Mesenchymal stem cell (in vitro differentiated cells and primary cell): Measurements from ENCODE around the gene SH2D5.
A peak's percentile ranks its signal among the peaks of the same experiment; 100 is the strongest.

Experiments
- DNase-seq: peaks from one replicate; pipeline ENCODE4 v3.0.0-alpha.2; 2013
- H2AFZ ChIP-seq: one replicate; pipeline ENCODE4 v1.6.1; 2013; ENCODE audit warnings: low read depth, mild to moderate bottlenecking, control low read depth, inconsistent platforms, low read length, moderate library complexity
- H2AK5ac ChIP-seq: 2 replicates; pipeline ENCODE4 v1.6.1; 2013; ENCODE audit warnings: low read length, moderate library complexity, mild to moderate bottlenecking, inconsistent platforms; ENCODE audit not compliant: severe bottlenecking
- H2BK120ac ChIP-seq: one replicate; pipeline ENCODE4 v1.6.1; 2013; ENCODE audit warnings: low read depth, mild to moderate bottlenecking, inconsistent platforms, low read length, moderate library complexity
- H2BK12ac ChIP-seq, 2 experiments: one replicate each; pipeline ENCODE4 v1.6.1; 2013; ENCODE audit warnings: inconsistent platforms in 2 of 2, low read length in 2 of 2, mild to moderate bottlenecking in 2 of 2, moderate library complexity in 2 of 2, control low read depth in 1 of 2
- H2BK15ac ChIP-seq: one replicate; pipeline ENCODE4 v1.6.1; 2013; ENCODE audit warnings: mild to moderate bottlenecking, low read depth, inconsistent platforms; ENCODE audit not compliant: poor library complexity, severe bottlenecking
- H2BK5ac ChIP-seq: 2 replicates; pipeline ENCODE4 v1.6.1; 2013; ENCODE audit warnings: low read depth, mild to moderate bottlenecking, low read length, control low read depth, inconsistent platforms; ENCODE audit not compliant: poor library complexity, severe bottlenecking
- H3K14ac ChIP-seq, 2 experiments: one replicate each; pipeline ENCODE4 v1.6.1; 2013; ENCODE audit warnings: inconsistent platforms in 2 of 2, low read length in 2 of 2, control low read depth in 1 of 2, mild to moderate bottlenecking in 1 of 2, moderate library complexity in 1 of 2
- H3K18ac ChIP-seq, 2 experiments: one replicate each; pipeline ENCODE4 v1.6.1; 2013; ENCODE audit warnings: inconsistent platforms in 2 of 2, low read length in 2 of 2, control low read depth in 1 of 2, low read depth in 1 of 2, mild to moderate bottlenecking in 1 of 2
- H3K23ac ChIP-seq, 2 experiments: one replicate each; pipeline ENCODE4 v1.6.1; 2013; ENCODE audit warnings: inconsistent platforms in 2 of 2, low read length in 2 of 2, mild to moderate bottlenecking in 2 of 2, moderate library complexity in 2 of 2, control low read depth in 1 of 2
- H3K27ac ChIP-seq: 2 replicates; pipeline ENCODE4 v1.5.1; 2013; ENCODE audit warnings: mild to moderate bottlenecking, moderate library complexity, low read length, control low read depth, inconsistent platforms; ENCODE audit not compliant: poor library complexity, severe bottlenecking
- H3K27me3 ChIP-seq, 2 experiments: 2 replicates each; pipeline versions ENCODE4 v1.6.1 to v1.7.0; 2013; ENCODE audit warnings: low read length in 2 of 2, mild to moderate bottlenecking in 2 of 2, moderate library complexity in 2 of 2, control low read depth in 1 of 2, inconsistent platforms in 1 of 2; ENCODE audit not compliant: control insufficient read depth in 1 of 2, insufficient read depth in 1 of 2
- H3K36me3 ChIP-seq, 2 experiments: 2 replicates each; pipeline versions ENCODE4 v1.6.1 to v1.7.0; 2013; ENCODE audit warnings: low read length in 2 of 2, control low read depth in 1 of 2, inconsistent platforms in 1 of 2, low read depth in 1 of 2, mild to moderate bottlenecking in 1 of 2; ENCODE audit not compliant: insufficient read depth in 2 of 2, control insufficient read depth in 1 of 2
- H3K4ac ChIP-seq, 2 experiments: one replicate each; pipeline ENCODE4 v1.6.1; 2013; ENCODE audit warnings: inconsistent platforms in 2 of 2, low read length in 2 of 2, mild to moderate bottlenecking in 2 of 2, moderate library complexity in 2 of 2, control low read depth in 1 of 2, low read depth in 1 of 2
- H3K4me1 ChIP-seq: 2 replicates; pipeline ENCODE4 v1.6.1; 2013; ENCODE audit warnings: low read depth, low read length, control low read depth; ENCODE audit not compliant: control insufficient read depth, insufficient read depth
- H3K4me2 ChIP-seq: 2 replicates; pipeline ENCODE4 v1.6.1; 2013; ENCODE audit warnings: low read length, mild to moderate bottlenecking, inconsistent platforms; ENCODE audit not compliant: poor library complexity, severe bottlenecking
- H3K4me3 ChIP-seq, 2 experiments: 2 replicates each; pipeline versions ENCODE4 v1.5.1 to v1.7.0; 2013; ENCODE audit warnings: low read length in 2 of 2, mild to moderate bottlenecking in 2 of 2, control low read depth in 1 of 2, low read depth in 1 of 2; ENCODE audit not compliant: insufficient read depth in 1 of 2
- H3K79me1 ChIP-seq: replicated peaks from 2 replicates; pipeline ENCODE4 v1.6.1; 2013; ENCODE audit warnings: mild to moderate bottlenecking, control low read depth, low read length, inconsistent platforms; ENCODE audit not compliant: poor library complexity, severe bottlenecking
- H3K9ac ChIP-seq: 2 replicates; pipeline ENCODE4 v1.7.0; 2013; ENCODE audit warnings: mild to moderate bottlenecking, low read length, moderate library complexity
- H3K9me3 ChIP-seq: 2 replicates; pipeline ENCODE4 v1.7.0; 2013; ENCODE audit warnings: mild to moderate bottlenecking, low read length; ENCODE audit not compliant: control insufficient read depth
- H4K8ac ChIP-seq: one replicate; pipeline ENCODE4 v1.6.1; 2013; ENCODE audit warnings: inconsistent platforms, mild to moderate bottlenecking, low read length, moderate library complexity
- H4K91ac ChIP-seq: one replicate; pipeline ENCODE4 v1.6.1; 2013; ENCODE audit warnings: mild to moderate bottlenecking, low read length, inconsistent platforms
- WGBS: methylation state at CpG from one replicate; pipeline ENCODE4 v1.1.7; 2013; ENCODE audit warnings: mixed read lengths; 5-methylcytosine and 5-hydroxymethylcytosine counted together

The SH2D5 gene

GRCh38 chr1:20729155-20729931 is 3.2 kb downstream of the SH2D5 start:
- Histone ChIP-seq H4K91ac (no peak overlapping the region), H3K23ac (no peak overlapping the region), H3K79me1 (peaks cover 30% of the 10 kb centered on the region), H3K27ac (no peak overlapping the region), H3K18ac (no peak overlapping the region), H3K4me2 (no peak overlapping the region), H3K4me1 (peaks cover 50% of the 10 kb centered on the region), H3K4ac (no peak overlapping the region), H3K9me3 (no peaks in the 10 kb centered on the region), H3K27me3 (peaks cover 0 to 36% of the 10 kb centered on the region in 2 experiments), H2BK15ac (no peak overlapping the region), H2BK12ac (no peak overlapping the region), H3K36me3 (peaks cover 0 to 32% of the 10 kb centered on the region in 2 experiments), H2BK120ac (no peak overlapping the region), H4K8ac (no peak overlapping the region), H2BK5ac (no peak overlapping the region), H3K4me3 (no peak overlapping the region), H3K14ac (peak overlapping the region in 1 of 2 experiments; percentile 9), H2AFZ (no peak overlapping the region), H3K9ac (no peak overlapping the region), H2AK5ac (no peak overlapping the region)
- DNase-seq: no peak
- WGBS: 84% methylated on average over 11 of the region's 14 CpGs

GRCh38 chr1:20728371-20729154 is 3.9 kb downstream of the SH2D5 start:
- Histone ChIP-seq H3K4me3 (no peak overlapping the region), H2BK15ac (no peak overlapping the region), H3K27ac (no peak overlapping the region), H3K9ac (no peak overlapping the region), H3K4me1 (peaks cover 52% of the 10 kb centered on the region), H3K14ac (no peak overlapping the region), H2BK120ac (no peak overlapping the region), H3K27me3 (peaks cover 0 to 36% of the 10 kb centered on the region in 2 experiments), H3K18ac (no peak overlapping the region), H4K91ac (no peak overlapping the region), H3K36me3 (peaks cover 0 to 40% of the 10 kb centered on the region in 2 experiments), H3K23ac (no peak overlapping the region), H3K4ac (no peak overlapping the region), H3K9me3 (no peaks in the 10 kb centered on the region), H4K8ac (no peak overlapping the region), H2AFZ (no peak overlapping the region), H2AK5ac (no peak overlapping the region), H2BK12ac (no peak overlapping the region), H2BK5ac (no peak overlapping the region), H3K4me2 (no peak overlapping the region), H3K79me1 (peaks cover 30% of the 10 kb centered on the region)
- WGBS: 80% methylated on average over 9 of the region's 9 CpGs
- no peak for DNase-seq

GRCh38 chr1:20727746-20728316 is 4.7 kb downstream of the SH2D5 start:
- peaks cover 0 to 36% of the 10 kb centered on the region in 2 experiments for H3K27me3 ChIP-seq
- no peak overlapping the region for H3K14ac ChIP-seq
- no peak overlapping the region for H2BK5ac ChIP-seq
- H3K23ac ChIP-seq: no peak overlapping the region
- no peak overlapping the region for H3K27ac ChIP-seq
- H3K79me1 ChIP-seq: peaks cover 30% of the 10 kb centered on the region
- H3K36me3 ChIP-seq: peaks cover 0 to 43% of the 10 kb centered on the region in 2 experiments
- no peak for DNase-seq
- no peak overlapping the region for H2BK15ac ChIP-seq
- H2BK120ac ChIP-seq: no peak overlapping the region
- WGBS: 48% methylated on average over 13 of the region's 13 CpGs
- no peak overlapping the region for H3K4me2 ChIP-seq
- no peak overlapping the region for H4K8ac ChIP-seq
- no peaks in the 10 kb centered on the region for H3K9me3 ChIP-seq
- no peak overlapping the region for H2AK5ac ChIP-seq
- no peak overlapping the region for H3K18ac ChIP-seq
- H2BK12ac ChIP-seq: no peak overlapping the region
- H3K4me3 ChIP-seq: no peak overlapping the region
- no peak overlapping the region for H2AFZ ChIP-seq
- peaks cover 51% of the 10 kb centered on the region for H3K4me1 ChIP-seq
- no peak overlapping the region for H3K4ac ChIP-seq
- no peak overlapping the region for H3K9ac ChIP-seq
- H4K91ac ChIP-seq: peak overlapping the region; percentile 57
